ENCODE measurements around the gene DNAH5. TPM values are rescaled to one million over a fixed set of nuclear protein-coding genes. Genes with fewer than 3 reads are reported as not detected.

DNAH5 gene
- total RNA-seq, 1 donor = 0.36 TPM

GRCh38 chr5:13956471-13956870, 12.0 kb upstream of the DNAH5 start:
- Histone ChIP-seq H4K20me1 (ENCODE audit: insufficient read depth, low read length) (no peaks in the 10 kb centered on the region), H3K79me2 (ENCODE audit: insufficient read depth, low read length) (no peaks in the 10 kb centered on the region), H3K27me3 (ENCODE audit: insufficient read depth, low read length) (peaks cover 16% of the 10 kb centered on the region), H2AFZ (ENCODE audit: low read length) (no peak overlapping the region), H3K4me2 (ENCODE audit: insufficient read depth, low read length) (no peak overlapping the region), H3K4me3 (ENCODE audit: insufficient read depth, low read length) (no peak overlapping the region), H3K27ac (ENCODE audit: low read depth, low read length) (no peak overlapping the region), H3K36me3 (ENCODE audit: insufficient read depth, low read length) (no peaks in the 10 kb centered on the region), H3K9me3 (ENCODE audit: low read depth, low read length) (no peaks in the 10 kb centered on the region), H3K4me1 (ENCODE audit: insufficient read depth, low read length) (no peaks in the 10 kb centered on the region)
- DNase-seq (ENCODE audit: insufficient read length, low spot score, missing footprints) = no peak
- TF ChIP-seq CTCF (IDR thresholded peaks at IDR 0.05; ENCODE audit: extremely low read depth, low read depth, low read length) = no peak

- Histone ChIP-seq H4K20me1 (ENCODE audit: insufficient read depth, low read length) (no peaks in the 10 kb centered on the region), H3K9me3 (ENCODE audit: low read depth, low read length) (no peaks in the 10 kb centered on the region), H3K79me2 (ENCODE audit: insufficient read depth, low read length) (no peaks in the 10 kb centered on the region), H2AFZ (ENCODE audit: low read length) (no peak overlapping the region), H3K4me1 (ENCODE audit: insufficient read depth, low read length) (no peaks in the 10 kb centered on the region), H3K36me3 (ENCODE audit: insufficient read depth, low read length) (no peaks in the 10 kb centered on the region), H3K4me3 (ENCODE audit: insufficient read depth, low read length) (no peak overlapping the region), H3K4me2 (ENCODE audit: insufficient read depth, low read length) (no peak overlapping the region), H3K27ac (ENCODE audit: low read depth, low read length) (no peak overlapping the region), H3K27me3 (ENCODE audit: insufficient read depth, low read length) (peaks cover 16% of the 10 kb centered on the region)
- no peak for TF ChIP-seq CTCF (IDR thresholded peaks at IDR 0.05; ENCODE audit: extremely low read depth, low read depth, low read length)
- DNase-seq (ENCODE audit: insufficient read length, low spot score, missing footprints) = no peak
Observed at GRCh38 chr5:13955896-13956295, 11.4 kb upstream of the DNAH5 start.

- DNase-seq (ENCODE audit: insufficient read length, low spot score, missing footprints) = no peak
- Histone ChIP-seq H2AFZ (ENCODE audit: low read length) (no peak overlapping the region), H3K79me2 (ENCODE audit: insufficient read depth, low read length) (no peaks in the 10 kb centered on the region), H3K27me3 (ENCODE audit: insufficient read depth, low read length) (peaks cover 5% of the 10 kb centered on the region), H3K36me3 (ENCODE audit: insufficient read depth, low read length) (no peaks in the 10 kb centered on the region), H3K27ac (ENCODE audit: low read depth, low read length) (no peak overlapping the region), H3K4me1 (ENCODE audit: insufficient read depth, low read length) (no peaks in the 10 kb centered on the region), H3K4me3 (ENCODE audit: insufficient read depth, low read length) (no peak overlapping the region), H3K9me3 (ENCODE audit: low read depth, low read length) (no peaks in the 10 kb centered on the region), H3K4me2 (ENCODE audit: insufficient read depth, low read length) (no peak overlapping the region), H4K20me1 (ENCODE audit: insufficient read depth, low read length) (peaks cover 2% of the 10 kb centered on the region)
- TF ChIP-seq CTCF (IDR thresholded peaks at IDR 0.05; ENCODE audit: extremely low read depth, low read depth, low read length) = no peak
Observed at GRCh38 chr5:13946111-13946510, 1.6 kb upstream of the DNAH5 start.

GRCh38 chr5:13945271-13945670, 783 bp upstream of the DNAH5 start:
- Histone ChIP-seq H3K27ac (ENCODE audit: low read depth, low read length) (no peak overlapping the region), H3K4me3 (ENCODE audit: insufficient read depth, low read length) (no peak overlapping the region), H3K79me2 (ENCODE audit: insufficient read depth, low read length) (no peaks in the 10 kb centered on the region), H4K20me1 (ENCODE audit: insufficient read depth, low read length) (peaks cover 2% of the 10 kb centered on the region), H3K4me2 (ENCODE audit: insufficient read depth, low read length) (no peak overlapping the region), H3K4me1 (ENCODE audit: insufficient read depth, low read length) (no peaks in the 10 kb centered on the region), H3K27me3 (ENCODE audit: insufficient read depth, low read length) (peaks cover 7% of the 10 kb centered on the region), H2AFZ (ENCODE audit: low read length) (no peak overlapping the region), H3K9me3 (ENCODE audit: low read depth, low read length) (no peaks in the 10 kb centered on the region), H3K36me3 (ENCODE audit: insufficient read depth, low read length) (no peaks in the 10 kb centered on the region)
- TF ChIP-seq CTCF (IDR thresholded peaks at IDR 0.05; ENCODE audit: extremely low read depth, low read depth, low read length) = no peak
- DNase-seq (ENCODE audit: insufficient read length, low spot score, missing footprints) = no peak

All from osteoblast (primary cell).